ENCODE measurements around the gene RTRAF.

The RTRAF gene

DNA sequence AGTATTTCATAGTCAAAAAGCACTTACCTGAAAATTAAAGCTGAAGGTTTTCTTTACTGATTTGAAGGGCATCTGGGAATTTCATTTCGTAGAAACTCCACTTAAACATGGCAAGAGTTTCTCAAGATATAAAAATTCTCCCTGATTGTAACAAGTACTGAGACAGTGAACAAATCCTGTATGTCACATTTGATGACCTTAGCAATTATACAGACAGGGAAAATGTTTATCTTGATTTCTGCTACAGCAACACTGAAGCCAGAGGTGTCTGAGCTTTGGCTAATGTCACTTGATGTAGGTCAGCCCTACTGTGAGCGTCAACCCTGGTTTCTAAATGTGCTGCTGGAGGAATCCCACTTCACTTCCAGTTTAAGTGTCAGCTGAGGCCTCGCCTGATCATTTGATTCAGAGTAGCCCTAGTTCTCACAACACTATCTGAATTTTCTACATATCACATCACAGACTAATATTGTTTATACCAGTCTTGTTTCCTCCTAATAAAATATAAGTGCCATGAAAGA, 20.9 kb downstream of the RTRAF start:
- Histone ChIP-seq H3K4me2 (ENCODE audit: low read length) (no peak overlapping the region), H3K4me3 (ENCODE audit: low read depth, low read length) (no peak overlapping the region), H3K4me1 (no peaks in the 10 kb centered on the region), H3K27me3 (ENCODE audit: control insufficient read depth, insufficient read depth, low read length) (no peaks in the 10 kb centered on the region), H3K79me2 (no peaks in the 10 kb centered on the region), H2AFZ (no peak overlapping the region), H3K27ac (no peak overlapping the region), H3K36me3 (ENCODE audit: control insufficient read depth, insufficient read depth, low read length) (no peaks in the 10 kb centered on the region), H3K9me3 (ENCODE audit: control insufficient read depth, low read length) (no peaks in the 10 kb centered on the region), H3K9ac (no peak overlapping the region)
- TF ChIP-seq CTCF (IDR thresholded peaks at IDR 0.05) = no peak

GRCh38 chr14:52011523-52011922, 22.2 kb downstream of the RTRAF start:
- no peak for TF ChIP-seq CTCF (IDR thresholded peaks at IDR 0.05)
- Histone ChIP-seq H3K4me3 (ENCODE audit: low read depth, low read length) (no peak overlapping the region), H3K27ac (no peak overlapping the region), H3K9me3 (ENCODE audit: control insufficient read depth, low read length) (no peaks in the 10 kb centered on the region), H3K4me1 (peaks cover 4% of the 10 kb centered on the region), H3K27me3 (ENCODE audit: control insufficient read depth, insufficient read depth, low read length) (no peaks in the 10 kb centered on the region), H3K9ac (no peak overlapping the region), H3K4me2 (ENCODE audit: low read length) (no peak overlapping the region), H2AFZ (no peak overlapping the region), H3K36me3 (ENCODE audit: control insufficient read depth, insufficient read depth, low read length) (no peaks in the 10 kb centered on the region), H3K79me2 (no peaks in the 10 kb centered on the region)

DNA sequence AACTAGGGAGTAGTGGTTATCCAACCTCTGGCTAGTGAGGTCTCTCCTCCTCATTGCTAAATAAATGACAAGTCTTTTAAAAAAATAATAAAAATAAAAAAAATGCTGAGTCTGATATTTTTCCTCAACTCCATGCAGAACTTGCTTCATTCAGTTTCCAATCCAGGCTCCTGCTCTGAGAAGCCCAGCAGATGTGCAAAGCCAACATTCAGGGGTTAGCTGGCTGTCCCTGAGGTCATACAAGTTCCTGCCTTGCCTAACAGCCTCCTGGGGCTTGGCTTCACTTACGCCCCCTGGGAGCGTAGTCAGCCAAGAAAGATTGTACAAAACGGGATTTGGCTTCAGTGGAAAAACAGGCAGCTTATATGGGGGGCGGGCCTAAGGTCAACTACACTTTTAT, 23.3 kb downstream of the RTRAF start:
- Histone ChIP-seq H3K79me2 (no peaks in the 10 kb centered on the region), H3K4me1 (peaks cover 4% of the 10 kb centered on the region), H3K27me3 (ENCODE audit: control insufficient read depth, insufficient read depth, low read length) (no peaks in the 10 kb centered on the region), H3K4me2 (ENCODE audit: low read length) (no peak overlapping the region), H3K27ac (no peak overlapping the region), H3K9ac (no peak overlapping the region), H3K9me3 (ENCODE audit: control insufficient read depth, low read length) (no peaks in the 10 kb centered on the region), H2AFZ (no peak overlapping the region), H3K4me3 (ENCODE audit: low read depth, low read length) (no peak overlapping the region), H3K36me3 (ENCODE audit: control insufficient read depth, insufficient read depth, low read length) (no peaks in the 10 kb centered on the region)
- no peak for TF ChIP-seq CTCF (IDR thresholded peaks at IDR 0.05)

DNA sequence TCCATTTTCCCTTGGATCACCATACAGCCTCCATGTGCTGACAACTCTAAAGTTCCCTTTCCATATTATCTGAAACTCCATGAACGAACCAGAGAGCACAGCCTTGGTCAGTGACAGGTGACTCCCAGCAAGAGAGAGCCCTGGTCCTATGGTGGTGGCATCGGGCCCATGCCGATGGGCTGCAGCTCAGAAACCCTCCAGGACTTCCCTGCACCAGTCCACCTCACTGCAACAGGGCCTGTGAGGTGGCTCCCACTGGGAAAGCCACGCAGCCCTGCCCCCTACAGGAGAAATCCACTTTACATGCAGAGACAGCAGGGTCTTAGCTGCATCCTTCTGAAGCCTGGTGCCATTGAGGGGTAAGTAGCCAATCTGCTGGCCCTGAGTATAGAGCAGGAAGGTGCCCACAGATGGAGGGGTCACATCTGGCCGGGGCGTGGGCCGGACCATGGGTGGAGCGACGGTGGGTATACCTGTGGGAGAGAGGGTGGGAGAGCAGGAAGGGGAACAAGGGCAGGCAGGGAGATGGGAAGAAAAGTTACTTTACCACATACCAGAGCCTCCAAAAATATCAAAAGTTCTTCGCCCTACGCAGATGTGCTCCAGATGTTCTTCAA, 24.7 kb downstream of the RTRAF start:
- TF ChIP-seq CTCF (IDR thresholded peaks at IDR 0.05) = no peak
- Histone ChIP-seq H3K79me2 (no peaks in the 10 kb centered on the region), H2AFZ (no peak overlapping the region), H3K36me3 (ENCODE audit: control insufficient read depth, insufficient read depth, low read length) (no peaks in the 10 kb centered on the region), H3K27me3 (ENCODE audit: control insufficient read depth, insufficient read depth, low read length) (no peaks in the 10 kb centered on the region), H3K27ac (no peak overlapping the region), H3K9ac (no peak overlapping the region), H3K4me2 (ENCODE audit: low read length) (no peak overlapping the region), H3K9me3 (ENCODE audit: control insufficient read depth, low read length) (no peaks in the 10 kb centered on the region), H3K4me3 (ENCODE audit: low read depth, low read length) (no peak overlapping the region), H3K4me1 (peaks cover 4% of the 10 kb centered on the region)
